Neural cell (in vitro differentiated cells): ENCODE data around the gene DBR1. TPM values are rescaled to one million over a fixed set of nuclear protein-coding genes. Genes with fewer than 3 reads are reported as not detected.

Experiments
- H2AFZ ChIP-seq: fragments of 200-600, 300-800 bp; sonication (generic), shearing (Covaris generic); 2 replicates; pipeline ENCODE4 v1.6.0; 2014; ENCODE audit warnings: low read depth, mild to moderate bottlenecking, antibody characterized with exemption, low read length, moderate library complexity
- H3F3A ChIP-seq: fragments of 200-600 bp; shearing (Covaris generic); 2 replicates; pipeline ENCODE4 v1.6.1; 2016; ENCODE audit warnings: mild to moderate bottlenecking, moderate library complexity, mixed read lengths, antibody characterized with exemption, low read length; ENCODE audit not compliant: insufficient read depth, poor library complexity, severe bottlenecking
- H3K27ac ChIP-seq: fragments of 200-600, 300-800 bp; sonication (generic), shearing (Covaris generic); 2 replicates; pipeline ENCODE4 v1.5.1; 2014; ENCODE audit warnings: mild to moderate bottlenecking, low read length, moderate library complexity
- H3K27me3 ChIP-seq: fragments of 300-800, 200-600 bp; sonication (generic), shearing (Covaris generic); 2 replicates; pipeline ENCODE4 v1.6.0; 2014; ENCODE audit warnings: mild to moderate bottlenecking, low read depth, low read length, moderate library complexity; ENCODE audit not compliant: insufficient read depth
- H3K36me3 ChIP-seq: fragments of 300-800, 200-600 bp; sonication (generic), shearing (Covaris generic); 2 replicates; pipeline ENCODE4 v1.5.1; 2014; ENCODE audit warnings: mild to moderate bottlenecking, antibody characterized with exemption, low read length, moderate library complexity; ENCODE audit not compliant: insufficient read depth
- H3K4me2 ChIP-seq: fragments of 300-800, 200-600 bp; sonication (generic), shearing (Covaris generic); 2 replicates; pipeline ENCODE4 v1.6.0; 2014; ENCODE audit warnings: mild to moderate bottlenecking, low read length
- H3K4me3 ChIP-seq: fragments of 300-800, 200-600 bp; sonication (generic), shearing (Covaris generic); 2 replicates; pipeline ENCODE4 v1.5.1; 2014; ENCODE audit warnings: mild to moderate bottlenecking, low read length, moderate library complexity
- H3K79me2 ChIP-seq: fragments of 200-600 bp; shearing (Covaris generic); replicated peaks from 2 replicates; pipeline ENCODE4 v1.6.0; 2014; ENCODE audit warnings: mild to moderate bottlenecking, low read length, moderate library complexity; ENCODE audit not compliant: insufficient read depth
- H3K9ac ChIP-seq: fragments of 300-800, 200-600 bp; sonication (generic), shearing (Covaris generic); 2 replicates; pipeline ENCODE4 v1.6.1; 2016; ENCODE audit warnings: mild to moderate bottlenecking, low read length, mixed read lengths
- H3K9me2 ChIP-seq: fragments of 200-600 bp; shearing (Covaris generic); 2 replicates; pipeline ENCODE4 v1.6.1; 2016; ENCODE audit warnings: mild to moderate bottlenecking, low read length, mixed read lengths; ENCODE audit not compliant: insufficient read depth
- H3K9me3 ChIP-seq: fragments of 200-600, 300-800 bp; sonication (generic), shearing (Covaris generic); 2 replicates; pipeline ENCODE4 v1.6.1; 2016; ENCODE audit warnings: mild to moderate bottlenecking, mixed run types, low read length, moderate library complexity, mixed read lengths
- H4K20me1 ChIP-seq: fragments of 200-600 bp; shearing (Covaris generic); 2 replicates; pipeline ENCODE4 v1.6.1; 2016; ENCODE audit warnings: mild to moderate bottlenecking, mixed run types; ENCODE audit not compliant: insufficient read depth
- EP300 ChIP-seq: fragments of 450-650 bp; conservative IDR thresholded peaks from 2 replicates; pipeline ENCODE4 v1.6.1; 2014; ENCODE audit warnings: antibody characterized with exemption, mild to moderate bottlenecking, moderate library complexity; ENCODE audit not compliant: poor library complexity, severe bottlenecking
- EZH2 ChIP-seq: fragments of 200-600, 300-800 bp; shearing (Covaris generic), sonication (generic); IDR thresholded peaks from 2 replicates; pipeline ENCODE4 v1.6.1; 2014; ENCODE audit warnings: antibody characterized with exemption, low read length, borderline replicate concordance, mild to moderate bottlenecking; ENCODE audit not compliant: insufficient read depth, poor library complexity, severe bottlenecking
- MXI1 ChIP-seq: fragments of 450-650 bp; conservative IDR thresholded peaks from 2 replicates; pipeline ENCODE4 v1.6.1; 2014; ENCODE audit warnings: antibody characterized with exemption, mild to moderate bottlenecking; ENCODE audit not compliant: poor library complexity, severe bottlenecking
- POLR2AphosphoS5 ChIP-seq: IDR thresholded peaks from 2 replicates; pipeline ENCODE4 v1.6.1; 2012
- RAD21 ChIP-seq: fragments of 450-650 bp; conservative IDR thresholded peaks from 2 replicates; pipeline ENCODE4 v1.6.1; 2014; ENCODE audit warnings: antibody characterized with exemption, mild to moderate bottlenecking, moderate library complexity
- SMC3 ChIP-seq: fragments of 450-650 bp; conservative IDR thresholded peaks from 2 replicates; pipeline ENCODE4 v1.6.1; 2014; ENCODE audit warnings: antibody characterized with exemption, mild to moderate bottlenecking, moderate library complexity; ENCODE audit not compliant: poor library complexity
- TAF1 ChIP-seq: IDR thresholded peaks from 2 replicates; pipeline ENCODE4 v1.6.1; 2012; ENCODE audit warnings: low read depth
- polyA plus RNA-seq: library from polyadenylated mRNA; depleted of rRNA; stranded (reverse); fragments of >200 nt; gene quantifications from 2 replicates; pipeline ENCODE4 v1.2.3, GENCODE V29; 2014
- TF ChIP-seq, protein P1 (sequence below): fragments of 450-650 bp; IDR thresholded peaks from 2 replicates; pipeline ENCODE4 v1.5.1; 2014; ENCODE audit warnings: antibody characterized with exemption, mild to moderate bottlenecking, moderate library complexity; ENCODE audit not compliant: poor library complexity, severe bottlenecking
- TF ChIP-seq, protein P2 (sequence below): IDR thresholded peaks from 2 replicates; pipeline ENCODE4 v1.6.1; 2012; ENCODE audit warnings: borderline replicate concordance

DBR1 gene
- polyA plus RNA-seq, 1 donor from 2014 or later = 32.4 TPM

DNA sequence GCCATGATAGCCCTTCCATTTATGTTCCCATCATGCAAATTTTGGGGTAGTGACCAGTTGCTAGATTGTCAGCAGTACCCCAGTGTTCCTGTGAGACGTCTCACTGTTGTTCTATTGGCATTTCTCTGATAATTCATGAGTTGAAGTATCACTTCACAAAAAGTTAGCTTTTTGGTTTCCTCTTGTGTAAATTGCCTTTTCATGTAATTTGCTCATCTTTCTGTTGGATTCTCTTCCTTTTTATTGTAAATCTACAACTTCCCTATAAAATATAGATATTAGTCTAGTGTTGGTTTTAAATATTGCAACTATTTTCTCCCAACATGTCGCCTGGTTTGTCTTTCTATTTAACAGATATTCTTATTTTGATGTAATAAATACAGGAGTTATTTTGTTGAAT is 35.0 kb downstream of the DBR1 start:
- Histone ChIP-seq H3K27me3 (no peaks in the 10 kb centered on the region), H3K4me3 (no peak overlapping the region), H3K27ac (no peak overlapping the region), H2AFZ (no peak overlapping the region), H3K9me3 (no peaks in the 10 kb centered on the region), H3F3A (no peaks in the 10 kb centered on the region), H3K9ac (no peak overlapping the region), H3K36me3 (no peaks in the 10 kb centered on the region), H3K79me2 (no peaks in the 10 kb centered on the region), H3K9me2 (no peaks in the 10 kb centered on the region), H3K4me2 (no peak overlapping the region), H4K20me1 (no peaks in the 10 kb centered on the region)
- no peak for TF ChIP-seq TAF1
- TF ChIP-seq POLR2AphosphoS5 = no peak
- no peak for TF ChIP-seq SMC3
- TF ChIP-seq RAD21 = no peak
- TF ChIP-seq EZH2 = no peak
- no peak for TF ChIP-seq EP300
- no peak for TF ChIP-seq MXI1
- TF ChIP-seq, protein P1, sequence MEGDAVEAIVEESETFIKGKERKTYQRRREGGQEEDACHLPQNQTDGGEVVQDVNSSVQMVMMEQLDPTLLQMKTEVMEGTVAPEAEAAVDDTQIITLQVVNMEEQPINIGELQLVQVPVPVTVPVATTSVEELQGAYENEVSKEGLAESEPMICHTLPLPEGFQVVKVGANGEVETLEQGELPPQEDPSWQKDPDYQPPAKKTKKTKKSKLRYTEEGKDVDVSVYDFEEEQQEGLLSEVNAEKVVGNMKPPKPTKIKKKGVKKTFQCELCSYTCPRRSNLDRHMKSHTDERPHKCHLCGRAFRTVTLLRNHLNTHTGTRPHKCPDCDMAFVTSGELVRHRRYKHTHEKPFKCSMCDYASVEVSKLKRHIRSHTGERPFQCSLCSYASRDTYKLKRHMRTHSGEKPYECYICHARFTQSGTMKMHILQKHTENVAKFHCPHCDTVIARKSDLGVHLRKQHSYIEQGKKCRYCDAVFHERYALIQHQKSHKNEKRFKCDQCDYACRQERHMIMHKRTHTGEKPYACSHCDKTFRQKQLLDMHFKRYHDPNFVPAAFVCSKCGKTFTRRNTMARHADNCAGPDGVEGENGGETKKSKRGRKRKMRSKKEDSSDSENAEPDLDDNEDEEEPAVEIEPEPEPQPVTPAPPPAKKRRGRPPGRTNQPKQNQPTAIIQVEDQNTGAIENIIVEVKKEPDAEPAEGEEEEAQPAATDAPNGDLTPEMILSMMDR = no peak

DNA sequence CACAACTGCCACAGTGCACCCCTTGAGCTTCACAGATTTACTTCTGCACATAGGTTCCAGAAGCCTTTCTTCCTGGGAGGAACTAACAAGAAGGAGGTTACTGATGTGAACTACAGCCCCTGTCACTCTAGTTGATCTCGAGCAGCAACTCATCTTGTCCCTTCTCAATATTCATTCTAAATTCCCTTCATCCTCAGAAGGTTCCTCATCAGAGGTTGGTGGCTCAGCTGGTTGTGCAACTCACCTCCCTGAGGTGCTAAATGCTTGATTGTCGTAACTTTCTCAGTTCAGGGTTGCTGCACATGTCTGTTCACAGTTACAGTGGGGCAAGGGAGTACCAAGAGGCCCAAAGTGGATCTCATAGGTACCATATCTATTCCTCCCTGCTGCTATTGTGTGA is 36.9 kb downstream of the DBR1 start:
- H3K4me2 ChIP-seq = no peak overlapping the region
- no peaks in the 10 kb centered on the region for H4K20me1 ChIP-seq
- no peaks in the 10 kb centered on the region for H3K36me3 ChIP-seq
- TF ChIP-seq TAF1 = no peak
- H3K9me2 ChIP-seq = no peaks in the 10 kb centered on the region
- no peaks in the 10 kb centered on the region for H3K9me3 ChIP-seq
- no peaks in the 10 kb centered on the region for H3K79me2 ChIP-seq
- H2AFZ ChIP-seq = no peak overlapping the region
- H3F3A ChIP-seq = no peaks in the 10 kb centered on the region
- no peak overlapping the region for H3K9ac ChIP-seq
- no peak overlapping the region for H3K4me3 ChIP-seq
- no peaks in the 10 kb centered on the region for H3K27me3 ChIP-seq
- no peak overlapping the region for H3K27ac ChIP-seq

DNA sequence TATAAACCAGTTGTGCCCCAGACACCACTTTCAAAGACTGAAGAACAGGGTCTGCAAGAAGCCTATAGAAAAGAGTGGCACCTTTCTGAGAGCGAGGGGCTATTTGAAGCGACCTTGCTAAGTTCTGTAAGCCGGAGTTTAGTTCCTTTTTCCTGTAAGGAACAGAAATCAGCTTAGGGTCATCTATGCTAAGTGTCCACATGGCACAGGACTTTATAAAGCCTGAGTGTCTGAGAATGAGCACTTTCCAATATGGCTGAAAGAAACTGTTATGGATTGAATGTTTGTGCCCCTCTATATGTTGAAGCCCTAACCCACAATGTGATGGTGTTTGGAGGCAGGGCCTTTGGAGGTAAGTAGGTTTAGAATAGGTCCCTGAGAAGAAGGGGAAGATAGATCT is 38.5 kb downstream of the DBR1 start:
- no peak overlapping the region for H3K9ac ChIP-seq
- no peaks in the 10 kb centered on the region for H3K36me3 ChIP-seq
- H3K9me2 ChIP-seq = no peaks in the 10 kb centered on the region
- no peaks in the 10 kb centered on the region for H4K20me1 ChIP-seq
- no peaks in the 10 kb centered on the region for H3F3A ChIP-seq
- H2AFZ ChIP-seq = no peak overlapping the region
- H3K27me3 ChIP-seq = no peaks in the 10 kb centered on the region
- H3K27ac ChIP-seq = no peak overlapping the region
- no peak overlapping the region for H3K4me3 ChIP-seq
- no peaks in the 10 kb centered on the region for H3K9me3 ChIP-seq
- TF ChIP-seq MXI1 (no peak), TAF1 (no peak), EP300 (no peak), SMC3 (no peak), EZH2 (no peak), POLR2AphosphoS5 (no peak), RAD21 (no peak)
- TF ChIP-seq, protein P2, sequence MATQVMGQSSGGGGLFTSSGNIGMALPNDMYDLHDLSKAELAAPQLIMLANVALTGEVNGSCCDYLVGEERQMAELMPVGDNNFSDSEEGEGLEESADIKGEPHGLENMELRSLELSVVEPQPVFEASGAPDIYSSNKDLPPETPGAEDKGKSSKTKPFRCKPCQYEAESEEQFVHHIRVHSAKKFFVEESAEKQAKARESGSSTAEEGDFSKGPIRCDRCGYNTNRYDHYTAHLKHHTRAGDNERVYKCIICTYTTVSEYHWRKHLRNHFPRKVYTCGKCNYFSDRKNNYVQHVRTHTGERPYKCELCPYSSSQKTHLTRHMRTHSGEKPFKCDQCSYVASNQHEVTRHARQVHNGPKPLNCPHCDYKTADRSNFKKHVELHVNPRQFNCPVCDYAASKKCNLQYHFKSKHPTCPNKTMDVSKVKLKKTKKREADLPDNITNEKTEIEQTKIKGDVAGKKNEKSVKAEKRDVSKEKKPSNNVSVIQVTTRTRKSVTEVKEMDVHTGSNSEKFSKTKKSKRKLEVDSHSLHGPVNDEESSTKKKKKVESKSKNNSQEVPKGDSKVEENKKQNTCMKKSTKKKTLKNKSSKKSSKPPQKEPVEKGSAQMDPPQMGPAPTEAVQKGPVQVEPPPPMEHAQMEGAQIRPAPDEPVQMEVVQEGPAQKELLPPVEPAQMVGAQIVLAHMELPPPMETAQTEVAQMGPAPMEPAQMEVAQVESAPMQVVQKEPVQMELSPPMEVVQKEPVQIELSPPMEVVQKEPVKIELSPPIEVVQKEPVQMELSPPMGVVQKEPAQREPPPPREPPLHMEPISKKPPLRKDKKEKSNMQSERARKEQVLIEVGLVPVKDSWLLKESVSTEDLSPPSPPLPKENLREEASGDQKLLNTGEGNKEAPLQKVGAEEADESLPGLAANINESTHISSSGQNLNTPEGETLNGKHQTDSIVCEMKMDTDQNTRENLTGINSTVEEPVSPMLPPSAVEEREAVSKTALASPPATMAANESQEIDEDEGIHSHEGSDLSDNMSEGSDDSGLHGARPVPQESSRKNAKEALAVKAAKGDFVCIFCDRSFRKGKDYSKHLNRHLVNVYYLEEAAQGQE = no peak
- TF ChIP-seq, protein P1 = no peak
- no peak overlapping the region for H3K4me2 ChIP-seq
- no peaks in the 10 kb centered on the region for H3K79me2 ChIP-seq
